GM10248 (cell line): ENCODE data around the gene PCYT1A.
"Not testable (repeated sequence)": the region's sequence is repeated elsewhere in the genome, so short reads cannot be mapped to it uniquely, and the experiment has no call there.

Source experiments
- CTCF ChIA-PET: fragments of 300-600 bp; sonication (Branson Sonifier 250); formaldehyde crosslinking; extraction: SDS; loops from one replicate; lab custom pipeline; 2021; ENCODE audit warnings: antibody characterized with exemption; lab: Yijun Ruan, JAX
- POLR2A ChIA-PET: fragments of 350-650 bp; sonication (Branson Sonifier 250); formaldehyde crosslinking; extraction: SDS; loops from one replicate; lab custom pipeline; 2020; ENCODE audit warnings: antibody characterized with exemption; lab: Yijun Ruan, JAX
- DNase-seq: peaks from one replicate; pipeline ENCODE4 v3.0.0; 2012; ENCODE audit errors: extremely low spot score
- TF ChIP-seq, protein P1 (sequence below): IDR thresholded peaks from 2 replicates; pipeline ENCODE4 v1.5.1; 2012; ENCODE audit warnings: mild to moderate bottlenecking, low read depth; ENCODE audit errors: extremely low read depth, missing control alignments, control extremely low read depth

PCYT1A gene

DNA sequence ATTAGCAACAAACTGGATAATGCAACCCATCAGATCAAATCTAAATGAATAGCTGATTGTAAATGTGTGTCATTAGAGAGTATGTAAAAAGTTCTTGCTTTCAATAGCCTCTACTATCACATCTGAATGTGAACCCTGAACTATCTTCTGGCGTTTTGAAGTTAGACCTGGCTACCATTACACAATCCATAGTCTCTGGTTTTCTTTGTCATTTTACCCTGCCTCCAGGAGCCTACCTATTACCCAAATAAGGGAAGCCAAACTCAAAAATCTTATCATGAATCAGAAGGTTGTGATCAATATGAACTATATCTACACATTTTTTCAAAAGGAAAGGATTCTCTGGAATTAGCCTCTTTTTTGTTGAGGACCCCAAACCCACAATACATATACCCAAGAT, 31.8 kb downstream of the PCYT1A start:
- TF ChIP-seq, protein P1, sequence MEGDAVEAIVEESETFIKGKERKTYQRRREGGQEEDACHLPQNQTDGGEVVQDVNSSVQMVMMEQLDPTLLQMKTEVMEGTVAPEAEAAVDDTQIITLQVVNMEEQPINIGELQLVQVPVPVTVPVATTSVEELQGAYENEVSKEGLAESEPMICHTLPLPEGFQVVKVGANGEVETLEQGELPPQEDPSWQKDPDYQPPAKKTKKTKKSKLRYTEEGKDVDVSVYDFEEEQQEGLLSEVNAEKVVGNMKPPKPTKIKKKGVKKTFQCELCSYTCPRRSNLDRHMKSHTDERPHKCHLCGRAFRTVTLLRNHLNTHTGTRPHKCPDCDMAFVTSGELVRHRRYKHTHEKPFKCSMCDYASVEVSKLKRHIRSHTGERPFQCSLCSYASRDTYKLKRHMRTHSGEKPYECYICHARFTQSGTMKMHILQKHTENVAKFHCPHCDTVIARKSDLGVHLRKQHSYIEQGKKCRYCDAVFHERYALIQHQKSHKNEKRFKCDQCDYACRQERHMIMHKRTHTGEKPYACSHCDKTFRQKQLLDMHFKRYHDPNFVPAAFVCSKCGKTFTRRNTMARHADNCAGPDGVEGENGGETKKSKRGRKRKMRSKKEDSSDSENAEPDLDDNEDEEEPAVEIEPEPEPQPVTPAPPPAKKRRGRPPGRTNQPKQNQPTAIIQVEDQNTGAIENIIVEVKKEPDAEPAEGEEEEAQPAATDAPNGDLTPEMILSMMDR = no peak
- CTCF ChIA-PET = interaction anchor here (0.9 to 5.3 kb wide), 6 partner anchors 9 to 267 kb away, joined by 3 to 22 read pairs (median 3); no protein-coding TSS in a partner anchor
- POLR2A ChIA-PET = no interaction called here
- DNase-seq = no peak

DNA sequence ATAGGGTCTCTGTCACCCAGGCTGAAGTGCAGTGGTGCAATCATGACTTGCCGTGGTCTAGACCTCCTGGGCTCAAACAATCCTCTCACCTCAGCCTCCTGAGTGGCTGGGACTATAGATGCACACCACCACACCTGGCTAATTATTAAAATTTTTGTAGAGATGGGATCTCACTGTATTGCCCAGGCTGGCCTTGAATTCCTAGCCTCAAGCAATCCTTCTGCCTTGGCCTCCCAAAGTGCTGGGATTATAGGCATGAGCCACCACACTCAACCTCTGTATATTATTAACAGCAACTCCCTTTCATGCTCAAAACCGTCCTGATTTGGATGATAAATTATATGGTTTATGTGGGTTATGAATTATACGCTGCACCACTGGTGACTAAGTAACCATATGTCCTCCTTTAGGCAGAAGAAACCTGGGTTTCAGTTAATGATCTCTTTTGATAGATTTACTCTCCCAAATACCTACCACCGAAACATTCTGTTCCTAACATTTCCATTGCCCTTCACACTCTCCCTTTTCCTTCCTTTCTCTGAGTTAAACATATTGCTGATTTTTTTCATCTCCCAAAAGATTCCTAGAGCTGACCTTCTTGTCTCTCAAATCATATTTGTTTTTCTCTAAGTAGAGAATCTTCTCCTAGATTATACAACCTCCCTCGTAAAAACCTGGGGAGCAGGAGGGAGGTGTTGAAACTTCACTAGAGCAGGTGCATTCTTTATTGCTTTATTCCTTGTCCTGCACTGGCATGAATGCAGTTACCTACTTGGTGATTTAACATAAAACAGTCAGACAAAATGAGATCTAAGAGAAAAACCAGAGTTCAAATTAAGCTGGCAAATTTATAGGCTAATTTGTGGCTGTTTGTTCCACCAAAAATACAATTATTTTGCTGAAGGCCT, 32.9 kb downstream of the PCYT1A start:
- TF ChIP-seq, protein P1 = no peak
- ChIA-PET CTCF (interaction anchor here (0.6 to 5.3 kb wide), 28 partner anchors 10 to 268 kb away, joined by 3 to 22 read pairs (median 4); partner anchors contain the start of gene DYNLT2B), POLR2A (no interaction called here)
- DNase-seq = no peak

DNA sequence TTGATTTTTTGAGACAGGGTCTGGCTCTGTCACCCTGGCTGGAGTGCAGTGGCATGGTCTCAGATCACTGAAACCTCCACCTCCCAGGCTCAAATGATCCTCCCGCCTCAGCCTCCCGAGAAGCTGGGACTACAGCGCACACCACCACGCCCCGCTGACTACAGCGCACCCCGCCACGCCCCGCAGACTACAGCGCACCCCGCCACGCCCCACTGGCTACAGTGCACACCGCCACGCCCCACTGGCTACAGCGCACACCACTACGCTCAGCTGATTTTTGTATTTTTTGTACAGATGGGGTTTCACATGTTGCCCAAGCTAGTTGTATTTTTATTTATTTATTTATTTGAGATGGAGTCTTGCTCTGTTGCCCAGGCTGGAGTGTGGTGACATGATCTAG, 35.6 kb downstream of the PCYT1A start:
- CTCF ChIA-PET = interaction anchor here (1.0 to 5.3 kb wide), 12 partner anchors 11 to 304 kb away, joined by 3 to 22 read pairs (median 8); no protein-coding TSS in a partner anchor
- TF ChIP-seq, protein P1 = no peak
- DNase-seq = no peak
- POLR2A ChIA-PET = interaction anchor here (0.6 kb wide), 1 partner anchor 166 kb away, joined by 4 read pairs; no protein-coding TSS in a partner anchor

DNA sequence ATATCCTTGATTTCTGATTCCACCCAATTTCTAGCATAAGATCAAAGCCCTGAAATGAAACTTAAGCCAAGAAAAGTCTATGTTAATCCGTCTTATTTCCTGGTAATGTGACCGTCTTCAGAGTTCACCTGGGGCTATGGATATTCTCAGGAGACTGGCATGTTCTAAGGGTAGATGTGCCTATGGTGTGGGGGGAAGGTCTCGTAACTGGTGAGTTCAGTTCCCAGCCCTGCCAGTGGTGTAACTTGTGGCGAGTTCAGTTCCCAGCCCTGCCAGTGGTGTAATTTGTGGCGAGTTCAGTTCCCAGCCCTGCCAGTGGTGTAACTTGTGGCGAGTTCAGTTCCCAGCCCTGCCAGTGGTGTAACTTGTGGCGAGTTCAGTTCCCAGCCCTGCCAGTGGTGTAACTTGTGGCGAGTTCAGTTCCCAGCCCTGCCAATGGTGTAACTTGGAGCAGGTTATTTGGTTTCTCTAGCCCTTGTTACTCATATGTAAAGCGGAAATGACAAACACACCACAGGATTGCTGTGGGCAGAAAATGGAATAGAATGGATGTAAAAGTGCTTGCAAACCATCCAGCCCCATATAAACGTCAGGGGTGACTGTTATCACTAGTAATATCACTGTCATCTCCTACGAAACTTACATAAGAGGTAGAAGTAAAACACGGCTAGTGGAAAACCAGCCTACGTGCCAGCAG, 40.8 kb downstream of the PCYT1A start:
- POLR2A ChIA-PET = no interaction called here
- CTCF ChIA-PET = no interaction called here
- DNase-seq = no peak
- TF ChIP-seq, protein P1 = no peak

DNA sequence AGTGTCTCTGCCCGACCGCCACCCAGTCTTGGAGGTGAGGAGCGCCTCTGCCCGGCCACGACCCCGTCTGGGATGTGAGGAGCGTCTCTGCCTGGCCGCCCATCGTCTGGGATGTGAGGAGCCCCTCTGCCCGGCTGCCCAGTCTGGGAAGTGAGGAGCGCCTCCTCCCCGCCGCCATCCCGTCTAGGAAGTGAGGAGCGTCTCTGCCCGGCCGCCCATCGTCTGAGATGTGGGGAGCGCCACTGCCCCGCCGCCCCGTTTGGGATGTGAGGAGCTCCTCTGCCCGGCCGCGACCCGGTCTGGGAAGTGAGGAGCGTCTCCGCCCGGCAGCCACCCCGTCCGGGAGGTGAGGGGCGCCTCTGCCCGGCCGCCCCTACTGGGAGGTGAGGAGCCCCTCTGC, 43.4 kb downstream of the PCYT1A start:
- POLR2A ChIA-PET, DNase-seq, CTCF ChIA-PET: not testable (repeated sequence)

DNA sequence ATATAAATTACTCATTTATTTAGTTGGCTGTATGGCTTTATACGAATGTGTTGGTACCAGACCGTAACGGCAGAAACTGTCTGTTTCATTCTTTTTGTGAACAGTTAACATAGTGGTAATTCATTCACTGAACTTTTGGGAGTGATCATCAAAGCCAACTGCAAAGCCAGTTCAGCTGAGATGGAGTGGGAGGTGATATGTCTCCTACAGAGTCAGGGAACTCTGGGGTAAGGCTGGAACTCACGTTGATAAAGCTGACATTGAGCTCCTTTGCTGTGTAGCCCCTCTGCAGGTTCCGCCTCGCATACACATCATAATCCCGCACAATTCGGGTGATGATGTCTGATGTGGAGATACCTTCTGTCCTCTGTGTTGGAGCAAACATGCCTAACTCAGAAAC, 45.8 kb downstream of the PCYT1A start:
- POLR2A ChIA-PET = no interaction called here
- no peak for DNase-seq
- CTCF ChIA-PET = interaction anchor here (1.2 to 3.0 kb wide), 4 partner anchors 9 to 245 kb away, joined by 3 to 18 read pairs (median 4); no protein-coding TSS in a partner anchor
- TF ChIP-seq, protein P1 = no peak
